Epithelial cell of alveolus of lung (primary cell): ENCODE results near the gene OR1F1. TPM values are rescaled to one million over a fixed set of nuclear protein-coding genes. Genes with fewer than 3 reads are reported as not detected.

Source experiments
- total RNA-seq: library from RNA; depleted of rRNA; stranded (reverse); fragments of >200 nt; gene quantifications from 2 replicates; pipeline ENCODE4 v1.2.1, GENCODE V29; 2015

The OR1F1 gene
- not detected in 2 replicates for total RNA-seq

DNA sequence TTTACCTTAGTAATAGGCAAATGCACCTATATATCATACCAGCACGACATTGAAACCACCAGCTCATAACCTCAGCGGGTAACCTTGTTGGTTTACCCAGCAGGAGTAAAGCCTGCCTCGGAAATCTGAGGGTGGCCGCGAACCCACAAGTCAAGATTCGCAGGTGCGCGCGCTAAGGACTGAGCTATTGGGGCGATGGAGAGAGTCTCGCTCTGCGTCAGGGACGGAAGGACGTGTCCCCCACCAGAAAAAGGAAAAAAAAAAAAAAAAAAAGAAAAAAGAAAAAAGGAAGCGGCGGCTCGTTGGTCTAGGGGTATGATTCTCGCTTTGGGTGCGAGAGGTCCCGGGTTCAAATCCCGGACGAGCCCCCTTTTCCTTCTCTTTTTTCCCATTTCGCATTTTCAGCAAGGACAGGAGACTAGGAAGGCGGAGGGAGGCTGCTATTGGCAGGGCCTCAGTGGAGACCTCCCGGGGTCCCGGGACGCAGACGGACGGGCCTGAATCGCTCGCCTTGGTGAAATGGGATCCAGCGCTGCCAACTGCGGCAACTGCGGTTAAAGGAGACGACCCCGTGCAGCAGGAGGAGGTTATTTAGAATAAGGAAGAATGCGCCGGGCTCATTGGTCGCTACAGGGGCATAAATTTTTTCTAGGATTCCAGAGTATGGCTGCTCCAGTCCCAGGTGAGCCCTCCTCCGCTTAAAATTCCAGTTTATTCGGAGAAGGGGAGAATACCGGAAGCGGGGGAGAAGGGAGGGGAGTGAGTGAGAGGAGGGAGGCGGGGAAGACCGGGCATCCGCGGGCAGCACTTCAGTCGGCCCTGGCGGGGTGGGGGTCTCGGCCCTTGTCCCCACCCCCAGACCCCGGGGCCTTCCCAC, at the start of gene OR1F1:
Gene OR1F1, plus strand, starts transcription at position 407 of the 877 bp plus-strand sequence.

DNA sequence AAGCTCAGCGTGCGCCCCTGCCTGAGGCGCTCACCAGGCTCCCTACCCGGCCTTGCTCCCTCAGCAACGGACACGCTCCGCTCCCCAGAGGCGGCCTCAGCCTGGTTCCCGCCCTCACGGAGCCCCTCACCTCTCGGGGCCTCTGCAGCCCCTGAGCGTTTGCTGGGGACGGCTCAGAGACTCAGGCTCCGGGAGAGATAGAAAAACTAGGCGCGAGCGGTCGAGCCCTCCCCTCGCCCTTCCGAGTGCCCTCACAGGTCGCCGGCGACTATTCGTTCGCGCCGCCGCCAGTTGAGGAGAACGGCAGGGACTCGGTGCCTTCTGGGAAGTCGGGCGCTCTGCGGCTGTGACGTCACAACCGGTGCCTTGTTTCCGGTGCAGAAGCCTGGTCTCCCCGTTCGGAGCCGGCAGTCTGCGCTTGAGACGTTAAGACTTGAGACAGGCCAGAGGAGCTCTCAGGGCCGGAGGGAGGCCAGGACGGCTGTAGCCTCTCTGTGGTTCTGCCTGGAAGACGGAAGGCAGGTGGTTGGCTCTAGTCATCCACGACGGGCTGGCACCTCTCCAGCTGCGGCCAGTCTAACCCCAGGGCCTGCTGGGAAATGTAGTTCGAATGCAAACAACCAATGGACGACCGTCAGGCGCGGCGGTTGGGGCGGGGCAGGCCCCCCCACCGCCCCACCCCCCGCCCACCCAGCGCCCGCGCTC, 47.0 kb downstream of the OR1F1 start, which contains the start of gene ZNF200:
Gene ZNF200, minus strand, starts transcription at position 302 of the 705 bp plus-strand sequence. CDS start 1,403 bp downstream, outside the sequence.

Other genes starting within 250 kb of the OR1F1 start
- gene KREMEN2, start 223.9 kb upstream of the OR1F1 start, total RNA-seq, result 1.2 TPM in 1 of 2 replicates, not detected in the other
- gene PAQR4, start 218.9 kb upstream of the OR1F1 start, total RNA-seq, result 6.7 and 13.7 TPM in 2 replicates
- gene PKMYT1, start 207.8 kb upstream of the OR1F1 start, total RNA-seq, result 12.6 and 30.1 TPM in 2 replicates
- gene CLDN9, start 175.3 kb upstream of the OR1F1 start, total RNA-seq, result 0.39 TPM in 1 of 2 replicates, not detected in the other
- 2.6 and 23.9 TPM in 2 replicates for gene CLDN6, start 170.0 kb upstream of the OR1F1 start, total RNA-seq
- gene TNFRSF12A, start 167.8 kb upstream of the OR1F1 start, total RNA-seq, result 24.8 and 323 TPM in 2 replicates
- gene HCFC1R1, start 164.3 kb upstream of the OR1F1 start, total RNA-seq, result 56.6 and 61.4 TPM in 2 replicates
- 18.5 and 33.4 TPM in 2 replicates for gene THOC6, start 164.2 kb upstream of the OR1F1 start, total RNA-seq
- gene BICDL2, start 151.3 kb upstream of the OR1F1 start, total RNA-seq, result 1.9 TPM in 1 of 2 replicates, not detected in the other
- 0.13 TPM in 1 of 2 replicates, not detected in the other for gene MMP25, start 141.6 kb upstream of the OR1F1 start, total RNA-seq
- gene IL32, start 122.6 kb upstream of the OR1F1 start, total RNA-seq, result 5.3 and 123 TPM in 2 replicates
- gene ZSCAN10, start 88.9 kb upstream of the OR1F1 start, total RNA-seq, result not detected in 2 replicates
- 9.6 and 18.7 TPM in 2 replicates for gene ZNF205, start 75.6 kb upstream of the OR1F1 start, total RNA-seq
- 7.2 and 12.7 TPM in 2 replicates for gene ZNF213, start 53.2 kb upstream of the OR1F1 start, total RNA-seq
- gene ZNF200, start 47.0 kb downstream of the OR1F1 start, total RNA-seq, result 4.4 and 12.1 TPM in 2 replicates
- not detected in 2 replicates for gene MEFV, start 68.4 kb downstream of the OR1F1 start, total RNA-seq
- 34.6 and 49.3 TPM in 2 replicates for gene ZNF263, start 95.3 kb downstream of the OR1F1 start, total RNA-seq
- gene TIGD7, start 117.2 kb downstream of the OR1F1 start, total RNA-seq, result 2.5 and 8.1 TPM in 2 replicates
- 8.1 and 26.1 TPM in 2 replicates for gene ZNF75A, start 117.3 kb downstream of the OR1F1 start, total RNA-seq
- not detected in 2 replicates for gene OR2C1, start 167.7 kb downstream of the OR1F1 start, total RNA-seq
- gene ZSCAN32, start 212.8 kb downstream of the OR1F1 start, total RNA-seq, result 7.5 and 17.1 TPM in 2 replicates
- gene ZNF174, start 213.0 kb downstream of the OR1F1 start, total RNA-seq, result 7.1 and 12.5 TPM in 2 replicates